Putamen (tissue), 1 donor: Measurements from ENCODE around the gene MAN2B2.

ENCODE experiments used
- DNase-seq: peaks from one replicate; pipeline ENCODE4 v3.0.0-alpha.2; 2016; ENCODE audit warnings: low spot score

The MAN2B2 gene

DNA sequence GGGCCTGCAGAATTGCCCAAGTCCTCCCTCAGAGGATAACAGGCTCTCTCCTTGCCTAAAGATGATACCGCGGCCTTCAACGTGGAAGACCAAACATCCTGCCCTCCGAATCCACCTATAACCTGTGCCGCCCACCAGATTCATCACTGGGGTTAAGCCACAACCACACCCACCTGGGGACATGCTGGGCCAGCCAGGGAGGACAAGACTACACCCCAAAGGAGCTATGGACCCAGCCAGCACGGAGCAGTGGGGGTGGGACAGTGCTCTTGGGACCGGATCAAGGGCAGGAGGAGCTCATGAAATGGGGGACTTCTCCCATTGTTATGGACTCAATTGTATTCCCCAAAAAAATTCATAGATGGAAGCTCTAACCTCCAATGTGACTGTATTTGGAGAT is 6.8 kb upstream of the MAN2B2 start:
- no peak for DNase-seq

GRCh38 chr4:6568689-6569332 is 6.2 kb upstream of the MAN2B2 start:
- DNase-seq = no peak

DNA sequence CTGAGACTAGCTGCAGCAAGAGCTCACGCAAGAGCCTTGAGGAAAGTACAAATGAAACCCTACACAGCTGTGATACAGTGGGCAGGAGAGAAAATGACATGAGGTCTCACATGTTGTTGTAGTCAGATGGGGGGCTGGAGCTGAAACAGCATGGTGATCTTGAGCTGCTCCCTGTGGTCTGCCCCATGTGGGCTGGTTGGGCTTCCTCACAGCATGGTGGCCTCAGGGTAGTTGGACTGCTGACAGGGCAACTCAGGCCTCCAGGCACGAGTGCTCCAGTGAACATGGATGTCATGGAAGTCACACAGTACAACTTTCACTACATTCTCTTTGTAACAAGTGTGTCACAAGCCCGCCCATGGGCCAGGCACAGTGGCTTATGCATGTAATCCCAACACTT is 3.4 kb upstream of the MAN2B2 start:
- DNase-seq = no peak

DNA sequence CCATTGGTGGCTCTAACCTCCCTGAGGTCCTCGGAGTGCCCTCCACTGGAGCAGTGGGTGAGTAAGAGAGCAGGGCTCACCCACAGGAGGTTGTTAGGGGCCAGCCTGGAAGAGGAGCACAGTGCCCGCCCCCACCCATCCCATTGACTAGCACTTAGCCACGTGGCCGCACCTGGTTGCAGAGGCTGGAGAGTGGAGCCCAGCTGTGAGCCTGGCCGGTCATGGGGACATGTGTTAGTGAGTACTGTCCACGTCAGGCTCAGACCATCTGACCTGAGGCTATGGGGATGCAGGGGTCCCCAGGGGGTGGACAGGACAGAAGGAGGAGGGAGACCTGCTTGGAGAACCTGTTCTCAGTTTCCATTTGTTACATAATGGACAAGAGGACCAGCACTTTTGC is 1.4 kb upstream of the MAN2B2 start:
- no peak for DNase-seq

GRCh38 chr4:6573986-6574746 is 823 bp upstream of the MAN2B2 start:
- DNase-seq = no peak

- DNase-seq = no peak
Measured at GRCh38 chr4:6575503-6576240, 683 bp downstream of the MAN2B2 start.

DNA sequence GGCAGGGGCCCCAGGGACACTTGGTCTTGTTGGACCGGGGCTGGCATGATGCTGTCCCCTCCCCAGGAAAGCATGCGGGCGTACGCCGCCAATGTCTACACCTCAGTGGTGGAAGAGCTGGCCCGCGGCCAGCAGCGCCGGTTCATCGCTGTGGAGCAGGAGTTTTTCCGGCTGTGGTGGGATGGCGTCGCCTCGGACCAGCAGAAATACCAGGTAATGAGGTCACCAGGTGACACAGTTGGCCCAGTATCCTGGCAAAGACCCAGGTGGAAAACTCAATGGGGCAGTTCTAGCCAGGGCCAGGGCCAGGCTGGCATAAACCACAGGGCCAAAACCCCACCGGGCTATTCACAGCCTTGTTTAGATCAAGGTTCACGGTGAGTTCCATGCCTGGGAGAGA is 1.5 kb downstream of the MAN2B2 start:
- no peak for DNase-seq

DNA sequence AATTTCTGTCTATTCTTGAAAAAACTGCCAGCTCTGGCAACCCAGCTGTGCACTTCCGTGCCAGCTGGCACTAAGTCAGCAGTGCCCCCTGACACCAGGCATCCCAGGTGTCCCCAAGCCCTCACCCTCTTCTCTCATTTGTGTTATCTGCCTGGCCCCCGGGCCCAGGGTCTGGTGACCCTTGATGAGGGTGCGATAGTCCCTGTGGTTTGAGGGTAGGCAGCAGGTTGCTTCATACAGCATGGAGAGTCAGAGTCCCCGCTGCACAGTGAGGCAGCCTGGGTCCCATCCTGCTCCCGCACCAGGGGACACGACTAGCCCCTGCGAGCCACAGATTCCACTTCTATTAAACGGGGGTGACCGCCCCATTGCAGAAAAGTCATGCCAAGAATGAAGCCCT is 1.9 kb downstream of the MAN2B2 start:
- no peak for DNase-seq

GRCh38 chr4:6577409-6577808 is 2.4 kb downstream of the MAN2B2 start:
- no peak for DNase-seq

GRCh38 chr4:6578221-6578620 is 3.2 kb downstream of the MAN2B2 start:
- DNase-seq = no peak

DNA sequence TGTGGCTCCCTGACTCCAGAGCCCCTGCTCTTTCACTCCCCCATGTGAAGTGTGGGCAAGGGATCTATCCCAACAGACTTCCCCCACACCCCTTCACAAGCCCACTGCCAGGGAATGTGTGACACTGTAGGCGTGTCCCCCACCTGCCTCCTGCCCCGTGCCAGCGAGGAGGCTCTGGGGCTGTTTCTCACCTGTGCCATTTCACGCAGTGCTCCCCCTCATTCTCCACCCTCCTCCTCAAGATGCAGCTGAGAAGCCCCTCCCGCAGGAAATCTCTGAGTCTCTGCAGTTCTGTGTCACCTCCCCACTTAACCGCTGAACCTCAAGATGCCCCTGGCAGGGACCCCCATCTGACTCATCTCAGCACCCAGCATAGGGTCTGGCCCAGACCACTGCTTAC is 5.4 kb downstream of the MAN2B2 start:
- no peak for DNase-seq

GRCh38 chr4:6581566-6582121 is 6.7 kb downstream of the MAN2B2 start:
- no peak for DNase-seq

GRCh38 chr4:6582889-6583490 is 8.0 kb downstream of the MAN2B2 start:
- DNase-seq = no peak

- DNase-seq = no peak
Measured at GRCh38 chr4:6584865-6585264, 9.9 kb downstream of the MAN2B2 start.

GRCh38 chr4:6586715-6587325 is 11.8 kb downstream of the MAN2B2 start:
- DNase-seq = no peak

GRCh38 chr4:6589444-6589843 is 14.5 kb downstream of the MAN2B2 start:
- no peak for DNase-seq

- no peak for DNase-seq
Measured at GRCh38 chr4:6591313-6591712, 16.3 kb downstream of the MAN2B2 start.

- no peak for DNase-seq
Measured at GRCh38 chr4:6591781-6592180, 16.8 kb downstream of the MAN2B2 start.

GRCh38 chr4:6592804-6593563 is 18.0 kb downstream of the MAN2B2 start:
- no peak for DNase-seq

GRCh38 chr4:6594341-6594740 is 19.4 kb downstream of the MAN2B2 start:
- no peak for DNase-seq

DNA sequence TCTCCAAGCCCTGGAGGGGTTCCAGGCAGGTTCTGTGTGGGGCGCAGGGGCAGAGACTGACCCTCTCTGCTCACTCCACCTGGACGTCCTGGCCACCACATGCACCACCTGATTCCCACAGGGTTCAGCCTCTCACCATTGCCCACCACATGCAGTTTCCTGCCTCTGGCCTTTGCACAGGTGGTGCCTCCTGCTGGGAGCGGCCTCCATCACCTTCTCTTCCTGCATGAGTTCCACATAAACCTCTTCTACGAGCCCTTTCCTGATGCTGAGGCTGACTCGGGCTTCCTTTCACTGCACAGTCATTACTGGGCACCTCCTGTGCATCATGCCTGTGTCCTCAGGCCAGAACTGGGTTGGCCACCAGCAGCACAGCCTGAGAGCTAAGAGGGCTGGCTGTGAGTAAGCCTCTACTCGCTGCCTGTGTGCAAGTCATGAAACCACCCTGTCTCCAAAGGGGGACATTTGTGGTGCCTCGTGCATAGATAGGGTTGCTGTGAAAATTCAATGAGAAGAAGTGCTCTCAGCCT is 19.9 kb downstream of the MAN2B2 start:
- DNase-seq = no peak
